Erythroblast (primary cell): ENCODE results near the gene GADD45GIP1.
A peak's percentile ranks its signal among the peaks of the same experiment; 100 is the strongest.

Experiments used
- DNase-seq, 2 experiments: peaks; one replicate each; lab custom pipeline; 2025; lab: John Stamatoyannopoulos, UW
- GATA1 ChIP-seq: IDR thresholded peaks from 2 replicates; pipeline ENCODE4 v1.6.1; 2011; ENCODE audit warnings: low read depth, mild to moderate bottlenecking, control low read depth, low read length, moderate library complexity
- POLR2A ChIP-seq: IDR thresholded peaks from 2 replicates; pipeline ENCODE4 v1.6.1; 2011; ENCODE audit warnings: mild to moderate bottlenecking, low read length

Gene GADD45GIP1

GRCh38 chr19:12946731-12947496, 10.1 kb downstream of the GADD45GIP1 start:
- TF ChIP-seq GATA1 (no peak), POLR2A (no peak)

GRCh38 chr19:12946092-12946721, 10.8 kb downstream of the GADD45GIP1 start:
- TF ChIP-seq POLR2A = peak; percentile 19
- TF ChIP-seq GATA1 = no peak
- peak; percentile 84 to 89 for DNase-seq

More at GRCh38 chr19:12946731-12947496, 10.1 kb downstream of the GADD45GIP1 start:
- peak; percentile 52 to 76 for DNase-seq

- DNase-seq = peak; percentile 99 to 100
- TF ChIP-seq POLR2A (peak; percentile 96), GATA1 (no peak)
Measured at GRCh38 chr19:12945479-12946091, 11.4 kb downstream of the GADD45GIP1 start, which contains the start of gene RAD23A. Gene RAD23A (plus strand): TSS chr19:12945862. CDS start chr19:12945949, 87 bp downstream.

- TF ChIP-seq GATA1 (no peak), POLR2A (no peak)
- DNase-seq = no peak
Measured at GRCh38 chr19:12944104-12944674, 12.8 kb downstream of the GADD45GIP1 start.

- no peak for DNase-seq
- TF ChIP-seq GATA1 (no peak), POLR2A (no peak)
Measured at GRCh38 chr19:12943437-12944044, 13.5 kb downstream of the GADD45GIP1 start.

- peak; percentile 37 for TF ChIP-seq POLR2A
- TF ChIP-seq GATA1 = no peak
- no peak for DNase-seq
Measured at GRCh38 chr19:12940897-12941296, 16.1 kb downstream of the GADD45GIP1 start.

GRCh38 chr19:12939975-12940423, 17.0 kb downstream of the GADD45GIP1 start:
- TF ChIP-seq GATA1 (no peak), POLR2A (no peak)
- DNase-seq = no peak

- TF ChIP-seq POLR2A (peak; percentile 86), GATA1 (no peak)
- DNase-seq = peak; percentile 79 to 87
Measured at GRCh38 chr19:12938779-12939601, 18.0 kb downstream of the GADD45GIP1 start.

- TF ChIP-seq POLR2A (peak; percentile 99), GATA1 (no peak)
- peak; percentile 100 for DNase-seq
Measured at GRCh38 chr19:12937927-12938778, 18.9 kb downstream of the GADD45GIP1 start, which contains the start of gene CALR. Gene CALR (plus strand): TSS chr19:12938609. CDS start chr19:12938680, 71 bp downstream.

- TF ChIP-seq GATA1 = no peak
- TF ChIP-seq POLR2A = no peak
- peak; percentile 71 to 76 for DNase-seq
Measured at GRCh38 chr19:12937093-12937926, 19.7 kb downstream of the GADD45GIP1 start.

GRCh38 chr19:12936582-12936981, 20.4 kb downstream of the GADD45GIP1 start:
- TF ChIP-seq GATA1 (no peak), POLR2A (no peak)
- DNase-seq = no peak

GRCh38 chr19:12935071-12935470, 22.0 kb downstream of the GADD45GIP1 start:
- no peak for TF ChIP-seq GATA1
- no peak for TF ChIP-seq POLR2A
- no peak for DNase-seq
